ENCODE results near the gene TTLL12.

TTLL12 gene

DNA sequence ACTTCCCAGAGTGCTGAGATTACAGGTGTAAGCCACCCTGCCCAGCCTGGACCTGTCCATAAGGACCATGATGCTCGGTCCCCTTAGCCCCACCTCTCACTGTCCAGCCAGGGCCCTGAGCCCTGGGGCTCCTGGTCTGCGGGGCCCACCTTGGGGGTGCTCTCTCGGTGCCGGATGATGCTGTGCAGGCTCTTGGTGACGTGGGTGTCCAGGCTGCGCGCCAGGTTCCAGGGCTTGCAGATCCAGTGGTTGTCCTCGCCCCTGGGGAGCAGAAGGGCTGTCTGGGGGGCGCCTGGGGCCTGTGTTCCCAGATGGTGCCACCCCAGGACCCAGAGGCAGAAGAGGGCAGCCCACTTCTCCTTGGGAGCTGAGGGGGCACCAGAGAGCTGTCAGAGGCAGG, 13.4 kb downstream of the TTLL12 start:
- no peak for DNase-seq (ENCODE audit: low read depth in 3 of 3)

DNA sequence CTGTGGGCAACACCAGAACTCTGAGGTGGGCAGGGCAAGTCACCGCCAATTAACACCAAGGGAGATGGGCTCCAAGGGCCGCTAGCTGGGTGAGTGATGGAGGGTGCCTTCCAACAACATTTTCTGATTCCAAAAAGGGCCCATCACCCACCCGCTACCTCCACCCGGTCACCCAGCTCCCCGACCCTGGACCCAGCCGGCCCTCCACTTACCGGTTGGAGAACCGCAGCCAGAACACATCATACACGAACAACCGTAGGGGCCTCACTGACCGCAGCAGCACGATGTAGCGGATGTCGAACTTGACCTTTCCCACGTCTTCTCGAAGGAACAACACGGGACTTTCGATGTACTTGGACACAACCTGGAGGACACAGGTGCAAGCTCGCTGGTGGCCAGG, 14.7 kb downstream of the TTLL12 start:
- no peak for DNase-seq (ENCODE audit: low read depth in 3 of 3)

DNA sequence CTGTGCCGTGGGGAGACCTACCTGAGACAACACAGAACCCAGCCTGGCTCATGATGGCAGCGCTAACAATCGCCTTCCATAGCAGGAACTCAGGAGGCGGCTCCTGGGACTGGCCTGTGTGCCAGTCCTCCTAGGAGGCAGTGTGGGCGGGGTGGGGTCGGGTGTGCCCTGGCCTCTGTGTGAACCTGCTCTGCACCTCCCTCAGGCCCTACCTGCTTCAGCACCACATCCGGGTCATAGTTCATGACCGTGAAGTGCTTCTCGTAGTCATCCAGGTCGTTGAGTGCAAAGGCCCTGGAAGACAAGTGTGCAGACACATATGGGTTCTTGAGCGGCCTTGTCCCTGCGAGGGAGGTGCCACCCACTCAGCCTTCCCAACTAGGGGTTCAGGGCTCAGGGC, 15.3 kb downstream of the TTLL12 start:
- DNase-seq (ENCODE audit: low read depth in 3 of 3) = no peak

DNA sequence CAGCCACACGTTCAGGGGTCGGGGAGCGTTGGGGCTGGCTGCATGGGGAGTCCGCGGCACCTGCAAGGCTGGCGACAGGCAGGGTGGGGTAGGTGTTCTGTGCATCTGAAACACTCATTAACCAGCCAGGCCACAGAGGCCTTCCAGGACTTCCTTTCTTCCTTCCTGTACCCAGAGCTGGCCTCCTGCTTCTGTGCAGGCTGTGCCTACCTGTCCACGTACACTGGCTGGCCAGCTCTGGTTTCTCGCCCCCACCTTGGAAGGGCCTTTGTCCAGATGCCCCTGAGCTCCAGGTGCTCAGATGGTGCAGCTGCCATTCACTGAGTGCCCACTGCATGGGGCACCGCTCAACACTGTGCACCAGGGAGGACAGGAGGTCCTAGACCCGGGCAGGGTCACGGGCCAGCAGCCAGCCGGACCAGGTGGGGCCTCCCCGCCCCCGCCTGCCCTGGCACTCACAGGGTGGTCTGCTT, 15.9 kb downstream of the TTLL12 start:
- DNase-seq (ENCODE audit: low read depth in 3 of 3) = no peak

DNA sequence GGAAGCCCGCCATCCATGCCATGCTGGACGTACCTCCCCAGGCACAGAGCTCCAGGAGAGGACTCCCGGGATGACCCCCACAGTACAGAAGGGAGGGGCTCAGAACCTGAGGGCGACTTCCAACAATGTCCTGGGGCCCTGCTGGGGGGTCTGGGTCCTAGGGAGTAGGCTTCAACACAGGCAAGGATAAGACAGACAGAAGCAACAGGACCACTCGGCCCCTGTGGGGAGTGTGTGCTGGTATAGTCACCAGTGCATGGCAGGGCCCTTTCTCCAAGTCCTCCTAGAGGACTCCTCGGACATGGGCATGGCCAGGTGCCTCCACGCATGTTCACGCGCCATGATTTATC, 16.8 kb downstream of the TTLL12 start:
- DNase-seq (ENCODE audit: low read depth in 3 of 3) = no peak

DNA sequence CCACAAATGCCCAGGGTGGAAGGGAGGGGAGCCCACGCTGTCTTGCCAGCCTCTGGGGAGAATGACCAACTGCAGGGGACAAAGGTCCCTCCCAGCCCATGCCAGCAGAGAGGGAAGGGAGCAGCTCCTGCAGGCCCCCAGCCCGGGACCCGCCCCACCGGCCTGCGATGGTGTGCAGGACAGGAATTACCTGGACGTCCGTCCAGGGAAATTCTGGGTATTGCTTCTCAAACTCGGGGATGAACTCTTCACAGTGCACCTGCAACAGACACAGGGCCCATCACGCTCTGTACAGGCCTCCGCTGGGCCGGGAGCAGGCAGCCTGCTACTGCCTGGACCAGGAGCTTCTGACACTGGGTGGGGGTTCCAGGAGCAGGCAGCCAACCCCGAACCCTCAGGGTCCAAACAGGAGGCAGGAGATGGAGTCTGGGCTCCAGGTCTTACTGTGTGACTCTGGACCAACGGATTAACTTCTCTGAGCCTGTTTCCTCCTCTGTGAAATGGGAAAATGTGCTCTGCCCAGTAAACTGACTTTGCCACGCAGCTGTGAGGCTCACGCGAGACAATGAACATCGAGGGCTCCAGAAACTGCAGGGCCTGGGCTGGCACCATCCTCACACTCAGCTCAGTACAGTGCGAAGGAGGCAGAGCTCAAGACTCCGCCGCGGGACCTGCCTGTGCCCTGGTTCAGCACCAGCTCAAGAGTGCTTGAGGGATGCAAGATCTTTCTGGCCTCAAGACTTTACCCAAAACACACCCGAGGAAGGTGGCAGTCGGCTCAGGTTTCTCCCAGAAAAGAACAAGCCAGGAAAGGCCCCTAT, 17.4 kb downstream of the TTLL12 start:
- no peak for DNase-seq (ENCODE audit: low read depth in 3 of 3)

DNA sequence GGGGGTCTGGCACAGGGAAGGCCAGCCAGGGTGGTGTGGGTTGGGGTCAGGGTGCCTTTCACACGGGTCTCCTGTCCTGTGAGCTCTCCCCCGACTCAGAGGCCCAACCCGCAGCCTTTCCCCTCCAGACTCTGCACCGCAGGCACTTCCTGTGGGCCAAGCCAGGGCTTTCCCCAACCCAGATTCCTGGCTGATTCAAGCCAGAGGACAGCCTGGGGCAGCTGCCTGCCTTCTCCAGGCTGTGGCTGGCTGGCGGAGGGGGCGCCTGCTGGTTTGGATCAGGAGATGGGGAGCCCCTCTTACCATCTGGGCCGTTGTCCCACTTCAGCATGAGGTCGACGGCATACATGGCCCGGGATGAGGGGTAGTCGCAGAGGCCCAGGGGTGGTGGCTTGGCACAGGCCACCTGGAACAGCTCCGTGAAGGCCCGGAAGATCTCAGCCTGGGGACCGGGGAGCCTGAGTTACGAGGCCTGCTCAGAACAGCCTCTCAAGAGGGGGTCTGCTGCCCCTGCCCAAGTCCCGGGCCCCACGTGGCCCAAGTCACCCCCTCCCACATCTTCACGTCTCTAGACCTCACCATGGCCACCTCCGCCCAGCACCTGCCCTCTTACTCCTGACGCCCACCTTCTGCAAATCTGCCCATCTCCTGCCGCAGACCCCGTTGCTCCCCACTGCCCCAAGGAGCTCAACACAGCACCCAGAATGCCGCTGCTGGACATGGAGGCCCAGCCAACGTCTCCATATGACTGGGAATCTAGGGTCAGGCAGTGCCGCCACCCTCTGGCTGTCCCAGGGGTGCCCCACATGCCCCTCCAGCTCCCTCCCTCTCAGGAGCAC, 18.2 kb downstream of the TTLL12 start:
- DNase-seq (ENCODE audit: low read depth in 3 of 3) = no peak

DNA sequence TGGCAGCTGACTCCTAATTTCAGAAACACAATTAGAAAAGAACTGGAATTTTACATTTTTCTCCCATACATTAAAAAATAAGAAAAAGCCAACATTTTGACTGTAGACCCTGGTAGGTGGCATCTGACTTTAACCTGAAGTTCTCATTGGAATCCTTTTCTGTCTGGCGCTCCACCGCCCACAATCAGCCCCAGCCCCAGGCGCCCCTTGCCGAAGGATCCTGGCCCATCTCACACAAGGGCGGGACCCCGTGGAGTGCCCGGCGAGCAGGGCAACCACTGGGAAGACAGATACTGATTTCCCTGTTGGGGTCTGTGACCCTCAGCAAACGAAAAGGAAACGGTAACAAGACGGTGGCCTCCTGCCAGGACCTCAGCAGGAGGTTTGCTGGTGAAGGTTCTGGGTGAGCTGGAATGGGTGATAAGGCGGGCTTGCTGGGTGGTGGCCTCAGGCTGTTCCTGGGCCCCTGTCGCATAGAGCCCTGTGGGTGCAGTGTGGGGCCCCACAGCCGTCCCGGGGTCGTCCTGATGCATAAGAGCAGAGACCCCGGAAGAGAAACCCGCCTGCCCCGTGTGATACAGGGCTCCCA, 19.8 kb downstream of the TTLL12 start:
- DNase-seq (ENCODE audit: low read depth in 3 of 3) = no peak

DNA sequence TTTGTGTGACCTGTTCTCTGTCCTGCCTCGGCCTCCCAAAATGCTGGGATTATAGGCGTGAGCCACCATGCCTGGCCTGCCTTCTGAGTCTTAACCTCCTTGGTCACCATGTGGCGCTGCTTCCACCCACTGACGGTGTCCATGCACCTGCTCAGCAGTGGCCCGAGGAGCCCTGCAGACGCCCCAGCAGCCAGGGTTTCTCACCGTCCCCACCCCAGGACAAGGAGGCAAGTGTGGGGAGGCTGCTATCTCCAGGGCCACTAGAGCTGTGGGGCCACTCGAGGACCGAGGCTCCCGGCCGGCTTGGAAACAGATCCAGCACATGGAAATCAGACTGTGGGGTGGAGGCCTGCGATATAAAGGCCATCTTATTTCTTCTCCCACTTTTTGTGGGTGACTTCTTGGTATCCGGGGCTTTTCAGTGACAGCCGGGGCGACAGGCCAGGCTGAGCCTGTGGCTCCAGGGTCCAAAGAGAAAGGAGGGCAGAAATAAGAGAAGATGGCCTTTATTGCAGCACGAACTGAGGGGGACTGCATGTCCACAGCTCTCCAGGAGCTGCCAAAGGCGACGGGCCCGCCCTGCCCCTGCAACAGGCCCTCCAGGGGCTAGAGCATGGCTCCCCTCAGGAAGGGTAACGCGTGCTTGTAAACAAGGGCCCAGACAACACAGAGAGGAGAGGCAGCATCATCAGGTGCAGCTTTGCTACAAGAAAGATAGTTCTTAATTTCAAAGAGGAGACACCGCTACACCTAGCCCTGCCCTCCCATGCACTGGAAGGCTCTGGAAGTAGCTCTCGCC, 20.6 kb downstream of the TTLL12 start:
- DNase-seq (ENCODE audit: low read depth in 3 of 3) = no peak

DNA sequence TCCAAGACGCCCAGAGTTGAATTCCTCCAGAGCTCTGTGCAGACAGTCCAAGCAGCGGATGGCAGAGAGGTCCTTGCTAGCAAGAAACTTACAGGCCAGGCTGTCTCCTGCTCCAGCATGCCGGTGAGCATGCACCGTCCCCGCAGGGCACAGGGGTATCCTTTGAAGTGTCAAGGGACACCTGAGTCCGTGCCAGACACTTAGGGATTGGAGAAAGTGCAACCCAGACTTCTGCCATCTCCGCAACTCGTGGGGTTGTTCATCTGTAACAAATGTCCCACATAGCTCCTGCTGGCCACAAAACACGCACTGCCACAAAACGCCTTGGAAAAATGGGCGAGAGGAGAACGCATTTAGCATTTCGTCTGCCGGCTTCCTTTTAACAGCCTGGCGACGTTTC, 22.3 kb downstream of the TTLL12 start:
- DNase-seq (ENCODE audit: low read depth in 3 of 3) = no peak

DNA sequence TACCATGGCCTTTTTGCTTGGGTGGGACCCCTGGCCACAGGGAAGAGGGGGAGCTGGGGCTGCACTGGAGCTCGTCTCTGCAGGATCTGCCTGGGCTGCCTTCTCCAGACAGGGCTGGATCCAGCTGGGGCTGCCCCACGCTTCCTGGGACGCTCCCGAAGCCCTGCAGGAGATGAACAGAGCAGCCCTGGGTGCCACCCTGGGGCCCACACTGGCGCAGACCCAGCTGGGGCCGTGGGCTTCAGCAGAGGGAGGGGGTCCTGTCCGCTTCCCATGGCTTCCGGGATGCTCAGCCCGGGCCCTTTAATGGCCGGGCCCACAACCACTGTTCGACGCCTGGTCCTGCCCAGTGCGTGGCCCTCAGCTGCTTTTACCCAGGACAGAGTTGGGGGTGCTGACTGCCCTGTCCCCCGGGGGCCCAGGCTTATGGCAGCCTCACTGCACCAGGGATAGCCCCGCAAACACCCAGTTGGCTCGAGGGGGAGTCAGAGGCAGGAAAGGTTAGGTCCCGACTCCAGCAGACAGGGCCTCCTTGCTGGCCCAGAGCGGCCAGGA, 23.6 kb downstream of the TTLL12 start:
- DNase-seq (ENCODE audit: low read depth in 3 of 3) = no peak

DNA sequence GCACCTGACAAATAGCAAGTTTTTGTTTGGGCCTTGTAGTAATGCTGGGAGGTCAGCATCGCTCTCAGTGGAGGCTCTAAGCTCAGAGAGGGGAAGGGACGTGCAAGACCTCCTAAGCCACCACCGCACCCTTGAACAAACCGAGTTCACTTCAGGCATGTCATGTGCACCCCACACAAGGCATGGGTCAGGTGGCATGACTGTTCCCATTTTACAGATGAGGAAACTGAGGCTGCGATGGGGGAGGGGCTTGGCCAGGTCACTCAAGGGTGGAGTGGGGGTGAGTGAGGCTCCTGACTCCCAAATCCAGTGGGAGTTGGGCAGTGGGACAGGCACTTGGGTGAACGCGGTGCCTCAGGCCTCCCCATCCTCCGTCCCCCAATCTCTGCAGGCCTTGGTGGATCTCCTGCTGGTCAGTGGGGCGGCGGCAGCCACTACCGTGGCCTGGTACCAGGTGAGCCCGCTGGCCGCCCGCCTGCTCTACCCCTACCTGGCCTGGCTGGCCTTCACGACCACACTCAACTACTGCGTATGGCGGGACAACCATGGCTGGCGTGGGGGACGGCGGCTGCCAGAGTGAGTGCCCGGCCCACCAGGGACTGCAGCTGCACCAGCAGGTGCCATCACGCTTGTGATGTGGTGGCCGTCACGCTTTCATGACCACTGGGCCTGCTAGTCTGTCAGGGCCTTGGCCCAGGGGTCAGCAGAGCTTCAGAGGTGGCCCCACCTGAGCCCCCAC, 24.4 kb downstream of the TTLL12 start:
- no peak for DNase-seq (ENCODE audit: low read depth in 3 of 3)

DNA sequence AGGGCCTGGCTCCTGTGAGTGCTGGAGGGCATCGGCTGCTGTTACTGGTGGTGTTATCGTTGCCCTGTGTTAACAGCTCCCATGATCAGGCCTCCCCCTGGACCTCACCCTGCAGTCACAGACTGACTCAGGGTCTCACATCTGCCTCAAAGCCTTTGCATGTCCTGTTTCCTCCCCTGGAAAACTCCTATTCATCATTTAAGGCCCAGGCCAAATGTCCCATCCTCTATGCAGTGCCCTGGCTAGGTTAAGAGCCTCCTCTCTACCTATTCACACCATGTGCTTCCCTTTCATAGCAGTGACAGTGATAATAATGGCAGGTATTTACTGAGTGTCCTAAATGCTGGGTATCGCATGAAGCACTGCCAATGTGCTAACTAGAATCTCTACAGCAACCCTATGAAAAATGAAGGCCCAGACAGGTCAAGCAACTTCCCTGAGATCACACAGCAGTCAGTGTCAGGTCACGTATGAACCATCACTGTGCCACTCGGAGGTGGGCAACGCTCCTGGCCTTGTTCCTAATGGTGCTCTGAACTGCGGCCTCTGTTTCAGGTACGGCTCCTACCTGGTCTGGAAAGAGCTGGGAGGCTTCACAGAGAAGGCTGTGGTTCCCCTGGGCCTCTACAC, 26.3 kb downstream of the TTLL12 start:
- DNase-seq (ENCODE audit: low read depth in 3 of 3) = no peak

DNA sequence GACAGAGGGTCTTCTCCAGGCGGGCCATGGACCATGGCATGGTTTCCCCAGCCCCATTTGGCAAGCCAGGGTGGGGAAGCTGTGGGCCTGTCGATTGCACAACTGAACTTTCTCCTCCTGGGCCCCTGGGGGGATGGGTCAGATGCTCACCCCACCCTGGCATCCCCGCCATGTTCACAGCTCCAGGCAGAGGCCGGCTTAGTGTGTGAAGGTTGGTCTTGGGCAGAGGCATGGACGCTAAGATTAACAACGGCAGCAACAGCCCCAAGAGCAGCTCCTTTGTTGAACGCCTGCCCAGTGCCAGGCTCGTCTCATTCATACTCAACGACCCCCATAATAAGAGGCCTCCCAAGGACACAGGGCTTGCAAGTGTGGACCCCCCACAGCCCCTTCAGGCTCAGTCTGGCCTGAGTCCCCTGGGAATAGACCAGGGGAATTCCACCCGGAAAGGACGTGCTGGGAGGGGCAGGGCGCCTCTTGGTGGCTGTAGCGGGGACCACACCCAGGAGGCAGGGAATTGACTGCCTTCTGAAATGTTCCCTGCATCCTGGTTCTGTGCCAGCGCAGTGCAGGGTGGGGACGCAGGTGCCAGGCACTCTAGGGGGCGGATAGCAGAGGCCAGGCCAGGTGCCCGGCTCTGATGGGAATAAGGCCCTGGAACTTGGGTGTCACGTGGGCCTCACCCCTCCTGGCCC, 27.3 kb downstream of the TTLL12 start:
- DNase-seq (ENCODE audit: low read depth in 3 of 3) = no peak

DNA sequence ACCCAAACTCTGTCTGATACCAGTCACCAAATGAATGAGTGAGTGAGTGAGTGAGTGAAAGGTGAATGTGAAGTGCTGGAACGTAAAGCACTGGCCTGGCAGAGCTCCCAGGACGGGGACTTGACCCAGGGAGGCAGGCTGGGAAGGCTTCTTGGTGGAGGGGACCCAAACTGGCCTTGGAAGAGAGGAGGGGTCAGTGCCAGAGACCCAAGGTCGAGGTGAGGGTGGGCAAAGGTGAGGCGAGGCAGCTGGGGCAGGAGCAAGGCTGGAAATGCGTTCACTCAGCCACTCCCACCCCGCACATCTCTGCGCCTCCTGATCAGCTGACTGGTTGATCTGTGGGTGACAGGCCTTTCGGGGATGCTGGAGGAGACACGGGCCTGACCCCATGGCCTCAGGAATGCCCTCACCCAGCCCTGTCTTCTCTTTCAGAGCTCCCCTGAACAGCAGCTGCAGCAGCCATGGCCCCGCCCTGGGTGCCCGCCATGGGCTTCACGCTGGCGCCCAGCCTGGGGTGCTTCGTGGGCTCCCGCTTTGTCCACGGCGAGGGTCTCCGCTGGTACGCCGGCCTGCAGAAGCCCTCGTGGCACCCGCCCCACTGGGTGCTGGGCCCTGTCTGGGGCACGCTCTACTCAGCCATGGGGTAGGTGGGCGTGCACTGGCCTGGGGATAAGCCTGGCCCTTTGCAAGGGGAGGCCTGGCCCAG, 28.0 kb downstream of the TTLL12 start:
- no peak for DNase-seq (ENCODE audit: low read depth in 3 of 3)

DNA sequence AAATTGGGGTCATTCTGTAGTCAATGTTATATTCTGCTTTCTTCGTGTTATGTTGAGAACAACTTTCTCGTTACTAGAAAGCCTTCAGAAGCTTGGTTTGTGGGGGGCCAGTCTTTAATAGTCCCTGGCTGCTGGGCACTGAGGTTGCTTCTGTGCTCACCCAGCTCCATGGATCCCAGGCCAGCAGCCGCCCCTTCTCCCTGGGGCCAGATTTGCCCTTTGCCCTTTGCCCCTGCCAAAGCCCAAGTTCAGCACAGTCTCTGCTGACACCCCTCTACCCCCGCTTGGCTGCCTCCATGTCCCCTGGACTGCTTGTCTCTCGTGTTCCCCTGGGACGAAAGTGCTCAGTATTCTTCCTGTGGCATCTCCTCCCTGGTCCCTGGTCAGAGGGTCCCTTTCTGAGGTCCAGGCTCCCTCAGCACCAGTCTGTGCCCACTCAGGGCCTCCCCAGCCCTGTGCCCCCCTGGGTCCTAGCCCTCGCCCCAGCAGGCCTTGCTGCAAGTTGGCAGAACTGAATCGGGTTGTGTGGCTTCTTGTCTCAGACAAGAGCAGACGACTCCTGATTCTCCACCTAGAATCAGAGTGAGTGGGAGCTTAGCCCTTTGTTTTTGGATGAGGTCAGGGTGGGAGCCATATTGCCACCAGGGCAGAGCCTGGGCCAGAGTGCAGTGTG, 28.9 kb downstream of the TTLL12 start:
- DNase-seq (ENCODE audit: low read depth in 3 of 3) = no peak

DNA sequence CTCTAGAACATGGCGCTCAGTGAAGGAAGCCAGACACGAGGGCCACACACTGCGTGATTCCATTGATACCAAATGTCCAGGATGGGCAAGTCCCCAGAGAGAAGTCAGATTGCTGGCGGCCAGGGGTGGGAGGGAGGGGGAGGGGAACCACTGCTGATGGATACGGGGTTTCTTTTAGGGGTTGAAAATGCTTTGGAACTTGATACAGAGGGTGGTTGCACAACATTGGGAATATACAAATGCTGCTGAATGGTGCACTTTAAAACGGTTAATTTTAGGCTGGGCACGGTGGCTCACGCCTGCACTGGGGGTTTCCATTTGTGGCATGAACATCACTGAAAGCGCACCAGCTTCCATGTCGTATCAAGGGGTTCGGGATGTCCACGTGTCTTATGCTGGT, 30.5 kb downstream of the TTLL12 start:
- no peak for DNase-seq (ENCODE audit: low read depth in 3 of 3)

DNA sequence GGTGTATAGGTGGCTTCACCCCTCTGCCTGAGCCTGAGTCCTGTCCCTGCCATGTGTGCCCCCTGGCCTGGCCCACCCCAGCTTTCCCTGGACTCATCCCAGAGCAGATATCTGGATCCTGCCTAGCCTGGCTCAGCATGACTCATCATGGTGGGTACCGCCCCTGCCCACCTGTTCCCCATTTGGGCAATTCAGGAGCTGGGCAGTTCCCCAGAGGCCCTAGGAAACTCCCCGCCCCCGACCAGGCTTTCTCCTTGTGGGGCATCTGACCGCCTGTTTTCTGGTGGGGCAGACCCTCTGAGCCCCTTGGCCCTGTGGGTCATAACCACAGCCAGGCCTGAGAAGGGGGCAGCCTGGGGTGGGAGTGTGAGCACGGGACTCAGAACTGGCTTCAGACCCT, 31.1 kb downstream of the TTLL12 start:
- DNase-seq (ENCODE audit: low read depth in 3 of 3) = no peak
